Gastrocnemius medialis (tissue), 4 donors: ENCODE measurements around the gene MACROH2A2.

Experiments used
- CTCF ChIP-seq, 5 experiments: fragments of 450-650 bp in 3 of 5; fragments of 200-600 bp in 2 of 5; sonication (generic) in 2 of 5; IDR thresholded peaks in 4 of 5; conservative IDR thresholded peaks in 1 of 5; 1 replicate in 4 of 5; 2 replicates in 1 of 5; pipeline ENCODE4 v1.5.1; 2016 to 2019; ENCODE audit warnings: antibody characterized with exemption in 5 of 5, mild to moderate bottlenecking in 3 of 5, moderate library complexity in 3 of 5
- POLR2A ChIP-seq, 2 donors: fragments of 450-650 bp; IDR thresholded peaks; one replicate each; pipeline ENCODE4 v1.6.1; 2017; ENCODE audit warnings: antibody characterized with exemption in 2 of 2, mild to moderate bottlenecking in 2 of 2, moderate library complexity in 2 of 2

- TF ChIP-seq CTCF (IDR thresholded peaks at IDR 0.05 in 4 of 5, conservative IDR thresholded peaks at IDR 0.05 in 1 of 5): no peak
- no peak for TF ChIP-seq POLR2A (IDR thresholded peaks at IDR 0.05)
Measured at GRCh38 chr10:70135684-70136083, 83.0 kb downstream of the MACROH2A2 start.
